ENCODE measurements around the gene CITED4. TPM values are rescaled to one million over a fixed set of nuclear protein-coding genes. Genes with fewer than 3 reads are reported as not detected.
A peak's percentile ranks its signal among the peaks of the same experiment; 100 is the strongest.

The CITED4 gene
- total RNA-seq, 1 experiment from 2014 or later: 9.5 TPM

DNA sequence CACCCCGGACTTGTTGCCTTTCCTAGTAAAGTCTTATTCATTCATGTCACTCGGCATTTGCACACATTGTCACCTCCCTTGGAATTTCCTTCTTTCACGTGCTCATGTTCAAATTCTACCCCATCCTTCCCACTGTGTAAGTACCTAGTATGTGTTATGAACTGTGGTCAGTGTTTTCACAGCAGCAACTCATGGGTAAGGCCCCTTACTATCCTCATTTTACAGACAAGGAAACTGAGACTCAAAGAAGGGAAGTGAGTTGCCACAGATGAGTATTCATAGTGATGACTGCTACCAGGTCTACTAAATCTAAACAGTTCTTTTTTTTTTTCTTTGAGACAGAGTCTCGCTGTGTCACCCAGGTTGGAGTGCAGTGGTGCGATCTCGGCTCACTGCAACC lies 10.5 kb downstream of the CITED4 start:
- Histone ChIP-seq H3K14ac (ENCODE audit: insufficient read depth, low read length) (no peak overlapping the region), H2BK20ac (ENCODE audit: low read depth, low read length, poor library complexity, severe bottlenecking) (no peak overlapping the region), H3K18ac (ENCODE audit: insufficient read length, low read depth, low read length) (no peak overlapping the region), H3K23me2 (ENCODE audit: insufficient read length, low read depth, low read length, poor library complexity, severe bottlenecking) (no peaks in the 10 kb centered on the region), H3K4me2 (ENCODE audit: insufficient read depth, insufficient read length, low read length) (no peak overlapping the region), H3K9ac (ENCODE audit: extremely low read depth, insufficient read length, low read length) (no peak overlapping the region), H3K4ac (ENCODE audit: low read depth, low read length) (no peak overlapping the region), H3K56ac (ENCODE audit: insufficient read length, low read depth, low read length) (no peak overlapping the region), H4K91ac (ENCODE audit: insufficient read length, low read depth, low read length) (no peak overlapping the region), H3K79me2 (ENCODE audit: insufficient read depth, low read length) (no peaks in the 10 kb centered on the region), H3K23ac (ENCODE audit: insufficient read length, low read depth, low read length) (no peak overlapping the region), H4K20me1 (ENCODE audit: control insufficient read depth, insufficient read depth, insufficient read length) (no peaks in the 10 kb centered on the region), H3K27me3 (ENCODE audit: insufficient read depth, low read length) (no peaks in the 10 kb centered on the region), H2AK5ac (ENCODE audit: insufficient read length, low read length) (no peak overlapping the region), H2BK12ac (ENCODE audit: insufficient read length, low read depth, low read length) (no peak overlapping the region), H4K5ac (ENCODE audit: insufficient read length, low read depth, low read length) (no peak overlapping the region), H2BK15ac (ENCODE audit: low read depth, low read length) (no peak overlapping the region), H3T11ph (ENCODE audit: low read length) (no peak overlapping the region), H2AFZ (ENCODE audit: low read length) (no peak overlapping the region), H3K9me3 (ENCODE audit: control insufficient read depth, low read depth, low read length) (no peaks in the 10 kb centered on the region), H2BK120ac (ENCODE audit: low read depth, low read length, poor library complexity, severe bottlenecking) (no peak overlapping the region), H3K4me1 (ENCODE audit: insufficient read depth, low read length) (no peaks in the 10 kb centered on the region), H2BK5ac (ENCODE audit: insufficient read length, low read length) (no peak overlapping the region), H4K8ac (replicated peaks; ENCODE audit: insufficient read length, low read depth, low read length) (no peak overlapping the region), H3K79me1 (ENCODE audit: insufficient read depth, low read depth, low read length, poor library complexity, severe bottlenecking) (no peaks in the 10 kb centered on the region), H3K27ac (ENCODE audit: insufficient read length, low read depth, low read length) (no peak overlapping the region)
- no peaks in the 10 kb centered on the region for H3K36me3 Mint-ChIP-seq (ENCODE audit: insufficient read depth in 1 of 3, low read depth in 3 of 3)
- no peak overlapping the region for H3K4me3 Mint-ChIP-seq
- H3K4me1 Mint-ChIP-seq: peaks cover 4 to 5% of the 10 kb centered on the region in 2 experiments
- no peak for DNase-seq
- H3K27me3 Mint-ChIP-seq (ENCODE audit: low read depth): peaks cover 5% of the 10 kb centered on the region
- no CpG with 5 or more reads among the region's 6 CpGs for WGBS (ENCODE audit: extremely low coverage, insufficient read length, low lambda C conversion rate)
- TF ChIP-seq, protein P1, sequence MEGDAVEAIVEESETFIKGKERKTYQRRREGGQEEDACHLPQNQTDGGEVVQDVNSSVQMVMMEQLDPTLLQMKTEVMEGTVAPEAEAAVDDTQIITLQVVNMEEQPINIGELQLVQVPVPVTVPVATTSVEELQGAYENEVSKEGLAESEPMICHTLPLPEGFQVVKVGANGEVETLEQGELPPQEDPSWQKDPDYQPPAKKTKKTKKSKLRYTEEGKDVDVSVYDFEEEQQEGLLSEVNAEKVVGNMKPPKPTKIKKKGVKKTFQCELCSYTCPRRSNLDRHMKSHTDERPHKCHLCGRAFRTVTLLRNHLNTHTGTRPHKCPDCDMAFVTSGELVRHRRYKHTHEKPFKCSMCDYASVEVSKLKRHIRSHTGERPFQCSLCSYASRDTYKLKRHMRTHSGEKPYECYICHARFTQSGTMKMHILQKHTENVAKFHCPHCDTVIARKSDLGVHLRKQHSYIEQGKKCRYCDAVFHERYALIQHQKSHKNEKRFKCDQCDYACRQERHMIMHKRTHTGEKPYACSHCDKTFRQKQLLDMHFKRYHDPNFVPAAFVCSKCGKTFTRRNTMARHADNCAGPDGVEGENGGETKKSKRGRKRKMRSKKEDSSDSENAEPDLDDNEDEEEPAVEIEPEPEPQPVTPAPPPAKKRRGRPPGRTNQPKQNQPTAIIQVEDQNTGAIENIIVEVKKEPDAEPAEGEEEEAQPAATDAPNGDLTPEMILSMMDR (conservative IDR thresholded peaks at IDR 0.05): no peak
- H3K27ac Mint-ChIP-seq: peak overlapping the region in 1 of 3 experiments; percentile 5; a peak in 1 of 7 replicates
- H3K9me3 Mint-ChIP-seq: no peaks in the 10 kb centered on the region

Measured in H9 (cell line).